ENCODE data around the gene VMAC.
"Not testable (repeated sequence)": the region's sequence is repeated elsewhere in the genome, so short reads cannot be mapped to it uniquely, and the experiment has no call there.

DNA sequence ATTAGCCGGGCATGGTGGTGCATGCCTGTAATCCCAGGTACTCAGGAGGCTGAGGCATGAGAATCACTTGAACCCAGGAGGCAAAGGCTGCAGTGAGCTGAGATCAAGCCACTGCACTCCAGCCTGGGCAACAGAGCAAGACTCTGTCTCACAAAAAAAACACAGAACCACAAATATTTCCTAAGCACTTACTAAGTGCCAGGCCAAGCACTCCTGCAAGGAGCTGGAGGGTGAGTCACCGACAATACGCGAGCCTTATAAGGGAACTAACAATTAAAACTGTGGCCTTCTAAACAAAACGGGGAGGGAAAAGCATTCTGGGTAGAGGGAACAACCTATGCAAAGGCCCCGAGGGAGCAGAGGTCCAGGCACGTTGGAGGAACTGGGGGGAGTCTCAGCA lies 30.2 kb upstream of the VMAC start:
- TF ChIP-seq, protein P1, sequence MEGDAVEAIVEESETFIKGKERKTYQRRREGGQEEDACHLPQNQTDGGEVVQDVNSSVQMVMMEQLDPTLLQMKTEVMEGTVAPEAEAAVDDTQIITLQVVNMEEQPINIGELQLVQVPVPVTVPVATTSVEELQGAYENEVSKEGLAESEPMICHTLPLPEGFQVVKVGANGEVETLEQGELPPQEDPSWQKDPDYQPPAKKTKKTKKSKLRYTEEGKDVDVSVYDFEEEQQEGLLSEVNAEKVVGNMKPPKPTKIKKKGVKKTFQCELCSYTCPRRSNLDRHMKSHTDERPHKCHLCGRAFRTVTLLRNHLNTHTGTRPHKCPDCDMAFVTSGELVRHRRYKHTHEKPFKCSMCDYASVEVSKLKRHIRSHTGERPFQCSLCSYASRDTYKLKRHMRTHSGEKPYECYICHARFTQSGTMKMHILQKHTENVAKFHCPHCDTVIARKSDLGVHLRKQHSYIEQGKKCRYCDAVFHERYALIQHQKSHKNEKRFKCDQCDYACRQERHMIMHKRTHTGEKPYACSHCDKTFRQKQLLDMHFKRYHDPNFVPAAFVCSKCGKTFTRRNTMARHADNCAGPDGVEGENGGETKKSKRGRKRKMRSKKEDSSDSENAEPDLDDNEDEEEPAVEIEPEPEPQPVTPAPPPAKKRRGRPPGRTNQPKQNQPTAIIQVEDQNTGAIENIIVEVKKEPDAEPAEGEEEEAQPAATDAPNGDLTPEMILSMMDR (IDR thresholded peaks at IDR 0.05; ENCODE audit: low read depth, low read length, poor library complexity, severe bottlenecking), result not testable (repeated sequence)
- TF ChIP-seq EZH2phosphoT487 (IDR thresholded peaks at IDR 0.05; ENCODE audit: borderline replicate concordance, low read length), result not testable (repeated sequence)

Measured in DOHH2 (cell line).